ENCODE data around the gene CCDC102B.
"Not testable (repeated sequence)": the region's sequence is repeated elsewhere in the genome, so short reads cannot be mapped to it uniquely, and the experiment has no call there.

Gene CCDC102B

GRCh38 chr18:68797871-68798270 is at the start of gene CCDC102B:
TSS of gene CCDC102B (plus strand) at chr18:68798080. CDS start at chr18:68836764, 38,684 bp downstream.
- no peak for DNase-seq (ENCODE audit: low spot score)

DNA sequence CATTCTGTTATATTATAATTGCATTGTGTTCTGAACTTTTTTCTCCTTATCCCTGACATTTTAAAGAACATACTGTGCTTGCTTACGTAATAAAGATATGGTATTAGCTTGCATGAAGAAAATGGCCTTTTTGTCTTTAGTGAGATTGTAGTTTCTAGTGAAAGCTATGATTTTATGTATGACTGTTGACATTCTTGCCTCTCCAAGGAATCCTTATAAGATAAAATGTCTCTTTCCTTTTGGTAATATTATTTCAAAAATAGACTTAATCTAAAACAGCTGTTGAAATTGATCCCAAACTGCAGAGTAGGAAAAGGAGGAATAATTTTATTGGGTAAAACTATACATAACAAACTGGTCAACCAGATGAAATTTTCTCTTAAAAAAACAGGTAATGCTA is 40.8 kb upstream of the CCDC102B start:
- no peak for DNase-seq (ENCODE audit: low spot score)

DNA sequence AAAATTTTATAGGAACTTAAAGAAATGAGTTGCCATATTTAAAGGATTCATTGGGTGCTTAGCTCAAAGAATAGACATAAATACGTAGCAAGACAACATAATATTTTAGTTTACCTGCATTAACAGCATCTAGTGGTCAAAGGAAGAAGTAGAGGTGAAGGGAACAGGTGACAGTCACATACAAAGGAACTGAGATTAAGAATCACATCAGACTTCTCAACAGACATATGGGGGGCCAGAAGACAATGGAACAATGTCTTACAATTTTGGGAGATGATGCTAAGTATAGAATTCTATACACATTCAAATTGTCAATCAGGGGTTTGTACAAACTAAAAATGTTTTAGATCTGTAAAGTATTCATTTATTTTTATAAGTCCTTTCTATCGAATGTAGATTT is 38.6 kb upstream of the CCDC102B start:
- no peak for DNase-seq (ENCODE audit: low spot score)

DNA sequence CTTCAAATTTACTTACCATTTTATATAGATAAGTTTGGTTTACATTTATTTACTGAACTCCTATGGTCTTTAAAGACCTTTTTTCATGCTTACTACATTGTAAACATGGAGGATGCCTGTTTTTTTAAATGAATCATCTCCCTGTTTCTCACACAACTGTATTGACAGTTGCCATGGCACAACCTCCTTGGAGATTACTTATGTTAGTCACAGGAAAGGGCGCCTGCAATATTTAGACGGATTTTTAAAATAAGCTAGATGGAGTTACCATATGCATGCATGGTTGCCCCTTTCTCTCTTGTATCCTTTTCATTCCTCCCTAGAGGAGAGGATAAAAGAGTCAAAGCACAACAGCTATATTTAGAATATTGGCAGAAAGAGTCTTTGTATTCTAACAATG is 34.8 kb upstream of the CCDC102B start:
- no peak for DNase-seq (ENCODE audit: low spot score)

- no peak for DNase-seq (ENCODE audit: low spot score)
These were observed 33.9 kb upstream of the CCDC102B start for GRCh38 chr18:68764016-68764415.

GRCh38 chr18:68766433-68766832 is 31.4 kb upstream of the CCDC102B start:
- DNase-seq (ENCODE audit: low spot score) = no peak

DNA sequence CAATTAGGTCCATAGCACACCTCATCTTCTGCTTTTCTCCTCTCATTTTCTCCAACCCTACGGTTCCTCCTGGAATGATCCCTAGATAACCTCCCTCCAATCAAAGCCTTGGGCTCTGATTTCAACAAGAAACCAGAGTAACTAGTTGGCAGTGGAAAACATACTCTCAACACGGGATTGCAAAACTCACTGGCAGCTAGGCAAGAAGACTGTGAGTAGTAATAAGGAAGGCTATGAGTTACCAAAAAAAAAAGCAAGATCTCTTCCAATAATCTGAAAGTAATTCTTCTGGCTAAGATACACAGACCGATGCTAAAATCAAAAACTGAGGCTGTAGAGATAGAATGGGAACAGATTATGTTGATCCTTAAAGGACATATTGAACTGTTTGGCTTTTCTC is 28.4 kb upstream of the CCDC102B start:
- no peak for DNase-seq (ENCODE audit: low spot score)

DNA sequence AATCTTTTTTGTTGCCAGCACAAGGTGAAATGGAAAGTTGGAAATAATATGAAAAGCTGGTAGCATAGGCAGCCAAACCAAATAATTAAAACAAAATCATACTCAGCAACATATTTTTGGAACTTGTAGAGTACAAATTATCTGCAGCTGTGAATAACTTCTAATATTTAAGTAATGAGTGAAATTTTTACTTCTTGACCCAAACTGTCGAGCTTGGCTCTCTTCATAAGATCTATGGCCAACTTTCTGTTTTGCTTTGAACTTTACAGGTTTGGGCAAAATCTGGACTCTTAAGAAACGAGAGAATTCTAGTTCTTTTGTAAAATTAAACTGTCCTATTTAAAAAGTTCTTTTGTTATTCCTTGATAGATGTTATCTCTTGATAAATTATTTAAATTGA is 25.6 kb upstream of the CCDC102B start:
- no peak for DNase-seq (ENCODE audit: low spot score)

GRCh38 chr18:68778280-68778886 is 19.5 kb upstream of the CCDC102B start:
- DNase-seq (ENCODE audit: low spot score) = no peak

GRCh38 chr18:68779169-68779568 is 18.7 kb upstream of the CCDC102B start:
- no peak for DNase-seq (ENCODE audit: low spot score)

- no peak for DNase-seq (ENCODE audit: low spot score)
These were observed 16.9 kb upstream of the CCDC102B start for GRCh38 chr18:68780802-68781635.

GRCh38 chr18:68783506-68783905 is 14.4 kb upstream of the CCDC102B start:
- no peak for DNase-seq (ENCODE audit: low spot score)

- DNase-seq (ENCODE audit: low spot score) = no peak
These were observed 13.8 kb upstream of the CCDC102B start for GRCh38 chr18:68784071-68784470.

DNA sequence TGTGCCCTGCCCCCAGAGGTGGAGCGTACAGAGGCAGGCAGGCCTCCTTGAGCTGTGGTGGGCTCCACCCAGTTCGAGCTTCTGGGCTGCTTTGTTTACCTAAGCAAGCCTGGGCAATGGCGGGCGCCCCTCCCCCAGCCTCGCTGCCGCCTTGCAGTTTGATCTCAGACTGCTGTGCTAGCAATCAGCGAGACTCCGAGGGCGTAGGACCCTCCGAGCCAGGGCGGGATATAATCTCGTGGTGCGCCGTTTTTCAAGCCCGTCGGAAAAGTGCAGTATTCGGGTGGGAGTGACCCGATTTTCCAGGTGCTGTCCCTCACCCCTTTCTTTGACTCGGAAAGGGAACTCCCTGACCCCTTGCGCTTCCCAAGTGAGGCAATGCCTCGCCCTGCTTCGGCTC is 7.6 kb upstream of the CCDC102B start:
- not testable (repeated sequence) for DNase-seq (ENCODE audit: low spot score)

- DNase-seq (ENCODE audit: low spot score) = no peak
These were observed 6.1 kb upstream of the CCDC102B start for GRCh38 chr18:68791801-68792200.

- no peak for DNase-seq (ENCODE audit: low spot score)
These were observed 3.9 kb upstream of the CCDC102B start for GRCh38 chr18:68793951-68794350.

GRCh38 chr18:68796936-68797690 is 767 bp upstream of the CCDC102B start:
- DNase-seq (ENCODE audit: low spot score) = no peak

DNA sequence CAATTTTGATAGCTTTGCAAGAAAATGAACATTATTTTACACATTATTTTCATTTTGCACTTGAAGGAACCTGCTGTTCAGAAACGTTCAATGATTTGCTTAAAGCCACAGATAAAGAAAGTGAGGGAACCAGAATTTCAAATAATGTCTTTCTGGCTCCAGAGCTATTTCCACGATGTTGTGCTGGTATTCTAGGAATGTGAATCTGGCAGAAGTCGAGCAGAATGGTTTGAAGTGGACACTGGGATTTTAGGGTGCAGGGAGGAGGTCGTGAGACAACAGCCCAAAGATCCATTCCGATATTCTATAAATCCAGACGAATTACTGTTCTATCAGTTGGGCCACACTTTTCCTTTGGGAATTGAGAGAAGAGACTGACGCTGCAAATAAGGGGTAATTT is 2.2 kb downstream of the CCDC102B start:
- no peak for DNase-seq (ENCODE audit: low spot score)

DNA sequence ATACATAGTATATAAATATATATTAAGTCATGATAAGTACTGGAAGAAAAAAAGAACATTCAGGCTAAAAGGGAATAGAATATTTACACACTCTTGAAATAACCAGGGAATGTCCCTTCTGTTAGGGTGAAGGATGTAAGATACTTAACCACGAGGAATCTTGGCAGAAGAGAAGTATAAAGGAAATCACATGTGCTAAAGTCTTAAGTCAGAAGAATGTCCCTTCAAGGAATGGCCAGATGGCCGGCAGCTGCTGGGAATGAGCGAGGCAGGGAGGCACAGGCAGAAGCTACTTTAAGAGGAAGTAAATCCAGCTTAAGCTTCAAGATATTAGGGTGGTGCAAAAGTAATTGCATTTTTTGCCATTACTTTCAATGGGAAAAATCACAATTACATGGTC is 5.5 kb downstream of the CCDC102B start:
- no peak for DNase-seq (ENCODE audit: low spot score)

GRCh38 chr18:68817584-68817983 is 19.7 kb downstream of the CCDC102B start:
- DNase-seq (ENCODE audit: low spot score) = no peak

GRCh38 chr18:68818584-68818983 is 20.7 kb downstream of the CCDC102B start:
- DNase-seq (ENCODE audit: low spot score) = no peak

DNA sequence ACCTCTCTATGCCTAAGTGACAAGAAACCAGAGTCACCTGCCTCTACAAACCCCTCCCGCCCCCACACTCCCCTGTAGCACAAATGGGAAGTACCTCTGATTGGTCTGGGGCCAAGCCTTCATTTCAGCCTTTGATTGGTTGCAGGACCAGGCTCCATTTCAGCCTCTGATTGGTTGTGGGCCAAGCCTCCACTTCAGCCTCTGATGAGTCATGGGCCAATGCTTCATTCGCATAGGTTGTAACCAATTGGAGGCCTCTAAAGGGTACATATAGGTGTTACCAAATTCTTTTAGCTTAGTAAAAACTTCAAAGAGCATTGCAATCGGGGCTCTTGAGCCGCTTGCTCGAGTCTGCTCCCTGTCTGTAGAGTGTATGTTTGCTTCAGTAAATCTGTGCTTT is 25.0 kb downstream of the CCDC102B start:
- no peak for DNase-seq (ENCODE audit: low spot score)

- no peak for DNase-seq (ENCODE audit: low spot score)
These were observed 28.2 kb downstream of the CCDC102B start for GRCh38 chr18:68826121-68826520.
